Urinary bladder (tissue), 4 donors: ENCODE measurements around the gene TBL1XR1. TPM values are rescaled to one million over a fixed set of nuclear protein-coding genes. Genes with fewer than 3 reads are reported as not detected.
"Not testable (repeated sequence)": the region's sequence is repeated elsewhere in the genome, so short reads cannot be mapped to it uniquely, and the experiment has no call there.

Source experiments
- DNase-seq: peaks from one replicate; pipeline ENCODE4 v3.0.0-alpha.2; 2015; ENCODE audit errors: extremely low spot score
- H3K27ac ChIP-seq: one replicate; pipeline ENCODE4 v1.5.1; 2013; ENCODE audit warnings: low read depth, mild to moderate bottlenecking, moderate library complexity
- H3K36me3 ChIP-seq: one replicate; pipeline ENCODE4 v1.6.1; 2013; ENCODE audit warnings: mild to moderate bottlenecking, moderate library complexity; ENCODE audit not compliant: insufficient read depth
- H3K4me1 ChIP-seq: one replicate; pipeline ENCODE4 v1.6.1; 2013; ENCODE audit warnings: mild to moderate bottlenecking, moderate library complexity; ENCODE audit not compliant: insufficient read depth
- H3K4me3 ChIP-seq: one replicate; pipeline ENCODE4 v1.5.1; 2013; ENCODE audit warnings: low read depth, low read length
- WGBS: extraction: QIAGEN DNeasy Blood & Tissue Kit; methylation state at CpG from one replicate; pipeline ENCODE4 v1.1.7; 2013; 5-methylcytosine and 5-hydroxymethylcytosine counted together
- polyA plus RNA-seq: library from polyadenylated mRNA; stranded (reverse); fragments of 200-250 nt; gene quantifications from one replicate; pipeline ENCODE4 v1.2.3, GENCODE V29; 2013
- total RNA-seq: library from RNA; depleted of rRNA; stranded (reverse); fragments of >200 nt; gene quantifications from one replicate; pipeline ENCODE4 v1.2.3, GENCODE V29; 2014
- donor health status: healthy with polysubstance abuse.
- donor health status: healthy.

TBL1XR1 gene
- total and polyA plus RNA-seq, 2 donors = 21.7 to 252 TPM

GRCh38 chr3:177186306-177186705 lies 11.0 kb downstream of the TBL1XR1 start:
- peaks cover 4% of the 10 kb centered on the region for H3K4me1 ChIP-seq
- no peaks in the 10 kb centered on the region for H3K36me3 ChIP-seq
- H3K4me3 ChIP-seq = no peak overlapping the region
- 62% methylated on average over 1 of the region's 1 CpG for WGBS
- no peak overlapping the region for H3K27ac ChIP-seq
- DNase-seq = no peak

DNA sequence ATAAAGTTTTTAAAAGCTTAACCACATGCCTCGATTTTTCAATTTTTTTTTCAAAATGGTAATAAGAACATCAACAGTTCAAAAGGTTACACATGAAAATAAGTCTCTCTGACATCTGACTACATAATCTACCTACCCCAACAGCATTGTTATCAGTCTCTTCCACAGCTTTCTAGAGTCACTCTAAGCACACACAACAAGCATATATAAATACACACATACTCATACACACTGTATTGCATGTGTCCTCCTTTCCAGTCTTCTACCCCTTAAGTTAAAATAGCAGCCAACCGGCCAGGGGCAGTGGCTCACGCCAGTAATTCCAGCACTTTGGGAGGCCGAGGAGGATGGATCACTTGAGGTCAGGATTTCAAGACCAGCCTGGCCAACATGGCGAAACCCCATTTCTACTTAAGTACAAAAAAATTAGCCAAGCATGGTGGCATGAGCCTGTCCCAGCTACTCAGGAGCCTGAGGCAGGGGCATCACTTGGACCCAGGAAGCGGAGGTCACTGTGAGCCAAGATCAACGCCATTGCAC lies 12.2 kb downstream of the TBL1XR1 start:
- Histone ChIP-seq H3K36me3 (no peaks in the 10 kb centered on the region), H3K27ac (no peak overlapping the region), H3K4me3 (no peak overlapping the region), H3K4me1 (peaks cover 4% of the 10 kb centered on the region)
- no peak for DNase-seq
- WGBS = 85% methylated on average over 7 of the region's 7 CpGs

DNA sequence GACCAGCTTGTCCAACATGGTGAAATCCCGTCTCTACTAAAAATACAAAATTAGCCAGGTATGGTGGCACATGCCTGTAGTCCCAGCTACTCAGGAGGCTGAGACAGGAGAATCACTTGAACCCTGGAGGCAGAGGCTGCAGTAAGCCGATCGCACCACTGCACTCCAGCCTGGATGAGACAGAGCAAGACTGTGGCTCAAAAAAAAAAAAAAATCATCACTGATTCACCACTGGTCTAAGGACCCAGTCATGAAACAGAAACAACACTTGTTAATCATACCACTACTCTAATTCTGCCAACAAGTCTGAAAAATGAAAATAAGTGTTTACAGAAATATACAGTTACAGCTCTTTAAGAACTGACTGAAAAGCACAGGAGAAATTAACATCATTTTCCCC lies 12.7 kb downstream of the TBL1XR1 start:
- 91% methylated on average over 3 of the region's 3 CpGs for WGBS

GRCh38 chr3:177182352-177182751 lies 14.9 kb downstream of the TBL1XR1 start:
- Histone ChIP-seq H3K4me3 (no peak overlapping the region), H3K36me3 (no peaks in the 10 kb centered on the region), H3K27ac (no peak overlapping the region), H3K4me1 (peaks cover 4% of the 10 kb centered on the region)
- WGBS = 88% methylated on average over 1 of the region's 1 CpG
- no peak for DNase-seq

More for the DNA sequence above, 12.7 kb downstream of the TBL1XR1 start:
- not testable (repeated sequence) for DNase-seq, H3K36me3 ChIP-seq, H3K27ac ChIP-seq, H3K4me3 ChIP-seq, H3K4me1 ChIP-seq

DNA sequence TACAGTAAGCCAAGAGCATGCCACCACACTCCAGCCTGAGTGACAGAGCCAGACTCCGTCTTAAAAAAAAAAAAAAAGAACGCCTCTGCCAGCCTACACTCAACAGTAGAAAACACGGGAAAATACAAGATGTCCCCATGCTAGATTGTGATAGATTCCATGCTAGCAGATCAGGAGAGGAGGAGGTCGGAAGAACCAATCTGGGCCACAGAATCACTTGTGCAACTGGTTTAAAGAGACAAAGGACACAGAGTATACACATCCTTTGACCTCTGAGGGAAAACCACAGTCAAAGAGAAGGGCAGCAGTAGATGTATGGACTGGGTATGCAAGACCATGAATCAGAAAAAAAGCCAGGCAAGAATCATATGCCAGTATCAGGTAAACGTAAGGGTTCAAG lies 15.9 kb downstream of the TBL1XR1 start:
- no peak for DNase-seq
- no peaks in the 10 kb centered on the region for H3K36me3 ChIP-seq
- no peak overlapping the region for H3K27ac ChIP-seq
- H3K4me3 ChIP-seq = no peak overlapping the region
- H3K4me1 ChIP-seq = peaks cover 4% of the 10 kb centered on the region
- WGBS = 90% methylated on average over 5 of the region's 5 CpGs

- DNase-seq = no peak
- H3K27ac ChIP-seq = no peak overlapping the region
- peaks cover 4% of the 10 kb centered on the region for H3K4me1 ChIP-seq
- no peaks in the 10 kb centered on the region for H3K36me3 ChIP-seq
- H3K4me3 ChIP-seq = no peak overlapping the region
- 93% methylated on average over 5 of the region's 5 CpGs for WGBS
Measured at GRCh38 chr3:177180506-177180905, 16.8 kb downstream of the TBL1XR1 start.

GRCh38 chr3:177179281-177180067 lies 17.8 kb downstream of the TBL1XR1 start:
- Histone ChIP-seq H3K27ac (no peak overlapping the region), H3K4me3 (no peak overlapping the region), H3K4me1 (peaks cover 2% of the 10 kb centered on the region), H3K36me3 (no peaks in the 10 kb centered on the region)
- 82% methylated on average over 10 of the region's 10 CpGs for WGBS
- DNase-seq = no peak

DNA sequence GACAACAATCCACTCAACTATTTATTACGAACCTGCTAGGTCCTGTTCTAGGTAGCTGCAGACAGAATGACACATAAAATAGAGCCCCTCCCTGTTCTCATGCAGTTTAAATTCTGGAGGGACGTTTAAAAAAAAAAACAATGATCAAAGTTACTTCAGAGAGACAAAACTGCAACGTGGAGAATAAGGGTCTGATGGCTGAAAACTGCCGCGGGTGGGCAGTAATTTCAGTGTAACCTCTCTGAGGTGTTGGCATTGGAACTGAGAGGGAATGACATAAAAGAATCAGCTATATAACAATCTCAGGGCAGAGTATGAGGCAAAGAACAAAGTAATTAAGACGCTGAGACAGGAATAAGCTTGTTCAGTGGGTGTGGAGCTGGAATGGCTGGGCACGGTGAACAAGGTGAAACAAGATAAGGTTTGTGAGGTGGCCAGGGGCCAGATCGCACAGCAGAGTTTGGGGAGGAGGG lies 19.5 kb downstream of the TBL1XR1 start:
- Histone ChIP-seq H3K4me3 (no peak overlapping the region), H3K27ac (no peak overlapping the region), H3K36me3 (no peaks in the 10 kb centered on the region), H3K4me1 (peaks cover 3% of the 10 kb centered on the region)
- no peak for DNase-seq
- 63% methylated on average over 8 of the region's 8 CpGs for WGBS

- H3K27ac ChIP-seq = no peak overlapping the region
- H3K4me3 ChIP-seq = no peak overlapping the region
- no peak for DNase-seq
- peaks cover 2% of the 10 kb centered on the region for H3K4me1 ChIP-seq
- no peaks in the 10 kb centered on the region for H3K36me3 ChIP-seq
- 36% methylated on average over 5 of the region's 5 CpGs for WGBS
Measured at GRCh38 chr3:177174607-177175170, 22.6 kb downstream of the TBL1XR1 start.

DNA sequence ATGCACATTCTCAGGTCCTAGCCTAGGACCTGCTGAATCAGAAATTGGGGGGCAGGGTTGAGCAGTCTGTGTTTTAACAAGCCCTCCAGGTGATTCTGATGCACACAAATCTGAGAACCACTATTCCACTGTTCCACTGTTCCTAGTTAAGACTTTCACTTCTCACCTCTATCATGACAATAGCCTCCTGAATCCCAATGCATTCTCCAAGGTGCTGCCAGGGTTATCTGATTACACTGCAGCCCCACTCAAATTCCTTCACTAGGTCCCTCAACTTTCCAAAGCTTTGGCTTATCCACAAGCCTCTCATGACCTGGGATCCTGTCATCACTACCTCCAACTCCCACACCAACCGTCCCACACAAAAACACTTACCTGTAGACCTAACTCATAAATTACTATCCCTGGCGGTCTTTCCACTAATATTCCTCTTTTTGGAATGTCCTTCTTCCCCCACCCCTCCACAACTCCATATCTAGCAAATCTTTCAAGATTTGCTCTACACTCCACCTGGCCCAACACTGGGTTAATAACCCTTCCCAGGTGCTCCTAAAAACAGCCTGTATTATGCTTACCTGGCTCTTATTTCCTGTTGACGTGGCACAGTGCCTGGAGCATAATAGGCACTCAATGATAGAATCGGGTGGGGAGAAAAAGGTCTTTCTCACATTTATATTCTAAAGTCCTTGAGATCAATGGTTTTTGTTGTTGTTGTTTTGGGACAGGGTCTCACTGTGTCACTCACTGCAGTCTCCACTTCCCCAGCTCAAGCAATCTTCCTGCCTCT lies 27.2 kb downstream of the TBL1XR1 start:
- Histone ChIP-seq H3K27ac (no peak overlapping the region), H3K4me1 (peaks cover 2% of the 10 kb centered on the region), H3K36me3 (no peaks in the 10 kb centered on the region), H3K4me3 (no peak overlapping the region)
- 93% methylated on average over 4 of the region's 4 CpGs for WGBS
- no peak for DNase-seq

GRCh38 chr3:177168431-177168830 lies 28.9 kb downstream of the TBL1XR1 start:
- no peak for DNase-seq
- Histone ChIP-seq H3K27ac (no peak overlapping the region), H3K4me1 (no peaks in the 10 kb centered on the region), H3K36me3 (no peaks in the 10 kb centered on the region), H3K4me3 (no peak overlapping the region)
- 85% methylated on average over 4 of the region's 4 CpGs for WGBS

DNA sequence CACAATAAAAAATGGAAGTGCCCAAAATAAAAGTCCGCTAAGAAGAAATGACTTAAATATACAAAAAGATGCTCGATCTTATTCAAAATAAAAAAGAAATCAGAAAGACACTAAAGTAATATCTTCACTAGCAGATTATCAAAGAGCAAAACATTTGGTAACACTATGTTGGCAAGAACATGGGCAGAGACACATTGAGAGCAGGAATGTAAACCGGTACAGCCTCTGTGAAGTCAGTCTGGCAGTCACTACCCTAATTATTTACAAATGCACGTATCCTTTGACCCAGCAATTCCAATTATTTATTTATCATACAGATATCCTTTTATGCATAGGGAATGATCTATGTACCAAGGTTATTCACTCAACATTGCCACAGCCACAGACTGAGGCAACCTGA lies 34.5 kb downstream of the TBL1XR1 start:
- no peak overlapping the region for H3K27ac ChIP-seq
- DNase-seq = no peak
- H3K36me3 ChIP-seq = no peaks in the 10 kb centered on the region
- no peaks in the 10 kb centered on the region for H3K4me1 ChIP-seq
- no peak overlapping the region for H3K4me3 ChIP-seq
- 60% methylated on average over 4 of the region's 4 CpGs for WGBS

DNA sequence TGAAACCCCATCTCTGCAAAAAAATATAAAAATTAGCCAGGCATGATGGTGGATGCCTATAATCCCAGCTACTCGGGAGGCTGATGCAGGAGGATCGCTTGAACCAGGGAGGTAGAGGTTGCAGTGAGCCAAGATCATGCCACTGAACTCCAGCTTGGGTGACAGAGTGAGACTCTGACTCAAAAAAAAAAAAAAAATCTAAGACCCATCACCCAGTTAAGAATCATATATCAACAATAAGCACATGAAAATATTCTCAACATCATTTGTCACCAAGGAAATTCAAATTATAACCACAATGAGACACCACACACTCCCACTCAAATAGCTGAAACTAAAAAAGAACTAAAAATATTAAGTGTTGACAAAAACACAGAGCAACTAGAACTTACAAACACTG lies 35.7 kb downstream of the TBL1XR1 start:
- H3K4me3 ChIP-seq, H3K4me1 ChIP-seq, H3K36me3 ChIP-seq, H3K27ac ChIP-seq, DNase-seq: not testable (repeated sequence)
- WGBS = 98% methylated on average over 2 of the region's 2 CpGs
